NCI-H460 (cell line): ENCODE data around the gene SH3BP5L. TPM values are rescaled to one million over a fixed set of nuclear protein-coding genes. Genes with fewer than 3 reads are reported as not detected.
A peak's percentile ranks its signal among the peaks of the same experiment; 100 is the strongest.
"Not testable (repeated sequence)": the region's sequence is repeated elsewhere in the genome, so short reads cannot be mapped to it uniquely, and the experiment has no call there.

Experiments
- DNase-seq: peaks from one replicate; pipeline ENCODE4 v3.0.0-alpha.2; 2016; ENCODE audit warnings: low read depth; ENCODE audit errors: extremely low read depth
- total RNA-seq: library from RNA; depleted of rRNA; stranded (reverse); fragments of >200 nt; shearing (Covaris generic); gene quantifications from 2 replicates; pipeline ENCODE4 v1.2.3, GENCODE V29; 2014

SH3BP5L gene
- total RNA-seq, 1 experiment from 2014 or later: 20.5 TPM

- DNase-seq: no peak
Observed at GRCh38 chr1:248812736-248813425, 12.8 kb downstream of the SH3BP5L start.

GRCh38 chr1:248811514-248812490 is 13.9 kb downstream of the SH3BP5L start:
- no peak for DNase-seq

GRCh38 chr1:248810727-248811513 is 14.8 kb downstream of the SH3BP5L start:
- no peak for DNase-seq

- DNase-seq: no peak
Observed at GRCh38 chr1:248810000-248810726, 15.6 kb downstream of the SH3BP5L start.

GRCh38 chr1:248808876-248809275 is 16.8 kb downstream of the SH3BP5L start:
- DNase-seq: no peak

GRCh38 chr1:248807067-248807737 is 18.5 kb downstream of the SH3BP5L start:
- peak; percentile 51 for DNase-seq

GRCh38 chr1:248805876-248806275 is 19.8 kb downstream of the SH3BP5L start:
- DNase-seq: no peak

GRCh38 chr1:248804771-248805681 is 20.7 kb downstream of the SH3BP5L start:
- DNase-seq: no peak

- not testable (repeated sequence) for DNase-seq
Observed at GRCh38 chr1:248803501-248803900, 22.2 kb downstream of the SH3BP5L start.

- no peak for DNase-seq
Observed at GRCh38 chr1:248802454-248802853, 23.3 kb downstream of the SH3BP5L start.

- no peak for DNase-seq
Observed at GRCh38 chr1:248800459-248800858, 25.3 kb downstream of the SH3BP5L start.

GRCh38 chr1:248798791-248799190 is 26.9 kb downstream of the SH3BP5L start:
- no peak for DNase-seq

GRCh38 chr1:248794663-248795062 is 31.1 kb downstream of the SH3BP5L start:
- not testable (repeated sequence) for DNase-seq

- no peak for DNase-seq
Observed at GRCh38 chr1:248793592-248793991, 32.1 kb downstream of the SH3BP5L start.

- DNase-seq: no peak
Observed at GRCh38 chr1:248792342-248792741, 33.4 kb downstream of the SH3BP5L start.

- DNase-seq: no peak
Observed at GRCh38 chr1:248791010-248791409, 34.7 kb downstream of the SH3BP5L start.

- DNase-seq: no peak
Observed at GRCh38 chr1:248790456-248790855, 35.3 kb downstream of the SH3BP5L start.

- DNase-seq: not testable (repeated sequence)
Observed at GRCh38 chr1:248789337-248789736, 36.4 kb downstream of the SH3BP5L start.

- no peak for DNase-seq
Observed at GRCh38 chr1:248788327-248788726, 37.4 kb downstream of the SH3BP5L start.
